ENCODE data around the gene CD200R1.

The CD200R1 gene, protein sequence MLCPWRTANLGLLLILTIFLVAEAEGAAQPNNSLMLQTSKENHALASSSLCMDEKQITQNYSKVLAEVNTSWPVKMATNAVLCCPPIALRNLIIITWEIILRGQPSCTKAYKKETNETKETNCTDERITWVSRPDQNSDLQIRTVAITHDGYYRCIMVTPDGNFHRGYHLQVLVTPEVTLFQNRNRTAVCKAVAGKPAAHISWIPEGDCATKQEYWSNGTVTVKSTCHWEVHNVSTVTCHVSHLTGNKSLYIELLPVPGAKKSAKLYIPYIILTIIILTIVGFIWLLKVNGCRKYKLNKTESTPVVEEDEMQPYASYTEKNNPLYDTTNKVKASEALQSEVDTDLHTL

DNA sequence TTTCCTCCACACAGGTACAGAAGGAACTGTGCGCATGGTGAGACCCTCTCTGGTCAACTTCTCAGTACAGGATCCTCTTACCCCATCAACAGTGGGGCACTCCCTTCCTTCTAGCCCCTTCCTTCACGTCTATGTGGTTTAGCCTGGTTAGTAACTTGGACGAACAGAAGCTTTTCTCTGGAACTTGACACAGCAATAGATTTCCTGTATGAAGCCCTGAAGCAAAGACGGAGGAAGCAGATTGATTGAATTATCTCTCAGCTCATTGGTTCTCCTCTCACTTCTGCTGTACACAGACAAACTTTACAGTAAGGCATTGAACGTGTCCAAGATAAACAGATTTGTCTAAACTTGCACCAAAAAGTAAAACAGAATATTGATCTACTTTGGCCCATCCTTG lies at the start of gene CD200R1:
CD200R1 (minus strand) TSS at position 210 of the 400 bp plus-strand sequence. CDS start 246 bp downstream, outside the sequence.
- peak; percentile 36 for DNase-seq (ENCODE audit: low spot score)

DNA sequence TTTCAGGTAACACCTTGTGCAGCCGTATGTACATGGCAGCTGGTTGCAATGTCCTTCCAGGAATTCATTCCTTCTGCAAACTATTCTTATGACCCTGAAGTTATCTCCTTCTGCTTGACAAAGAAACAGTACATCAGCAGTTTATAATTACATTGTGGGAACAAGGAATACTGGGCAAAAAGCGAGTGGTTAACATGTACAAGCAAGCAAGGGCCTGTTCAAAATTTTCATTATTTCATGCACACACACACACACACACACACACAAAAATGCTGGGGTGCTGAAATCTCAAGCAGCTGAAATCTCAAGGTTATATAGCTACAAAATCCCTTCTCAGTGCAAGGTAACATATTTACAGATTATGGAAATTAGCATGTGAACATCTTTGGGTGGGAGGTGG lies 46.6 kb upstream of the CD200R1 start:
- no peak for DNase-seq (ENCODE audit: low spot score)

DNA sequence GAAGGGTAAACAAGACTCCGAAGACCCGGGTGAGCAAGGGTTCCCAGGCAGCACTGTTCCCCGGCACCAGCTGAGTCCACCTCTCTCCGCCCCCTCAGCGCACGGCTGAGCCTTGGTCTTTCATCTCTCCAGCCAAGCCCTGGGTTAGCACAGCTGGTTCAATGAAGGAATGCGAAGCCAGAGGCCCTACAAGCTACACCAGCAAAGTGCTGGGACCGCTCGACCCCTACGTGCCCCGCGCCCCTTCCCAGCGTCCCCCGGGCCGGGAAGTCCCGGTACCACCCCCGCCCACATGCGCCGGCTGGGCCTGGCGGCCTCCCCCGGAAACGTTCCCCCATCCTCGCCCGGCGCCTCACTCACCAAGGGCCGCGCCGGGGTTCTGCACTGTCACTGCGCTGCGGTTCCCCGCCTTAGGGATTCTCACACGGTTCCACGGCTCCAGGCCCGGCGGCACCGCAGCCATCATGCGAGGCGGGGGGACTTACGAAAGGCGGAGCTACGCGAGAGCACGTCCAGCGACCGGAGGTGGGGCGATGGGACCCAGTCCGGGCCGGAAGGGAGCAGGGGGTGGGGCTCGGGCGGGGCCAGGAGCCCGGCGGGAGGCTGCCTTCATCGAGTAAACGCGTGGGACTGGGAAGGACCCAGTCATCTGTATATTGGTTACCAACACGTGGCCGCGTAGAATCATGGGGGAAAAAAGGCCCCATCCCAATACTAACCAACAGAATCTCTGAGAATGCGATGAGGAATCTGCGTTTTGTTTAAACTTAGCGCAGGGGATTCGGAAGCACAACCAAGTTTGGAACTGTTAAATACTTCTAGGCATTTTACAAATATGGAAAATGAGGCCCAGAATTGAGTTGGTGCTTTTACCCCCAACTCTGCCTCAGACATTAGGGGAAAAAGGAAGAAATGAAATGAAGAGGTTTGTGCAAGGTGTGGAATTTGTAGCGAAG lies 44.6 kb upstream of the CD200R1 start:
- DNase-seq (ENCODE audit: low spot score): peak; percentile 85

DNA sequence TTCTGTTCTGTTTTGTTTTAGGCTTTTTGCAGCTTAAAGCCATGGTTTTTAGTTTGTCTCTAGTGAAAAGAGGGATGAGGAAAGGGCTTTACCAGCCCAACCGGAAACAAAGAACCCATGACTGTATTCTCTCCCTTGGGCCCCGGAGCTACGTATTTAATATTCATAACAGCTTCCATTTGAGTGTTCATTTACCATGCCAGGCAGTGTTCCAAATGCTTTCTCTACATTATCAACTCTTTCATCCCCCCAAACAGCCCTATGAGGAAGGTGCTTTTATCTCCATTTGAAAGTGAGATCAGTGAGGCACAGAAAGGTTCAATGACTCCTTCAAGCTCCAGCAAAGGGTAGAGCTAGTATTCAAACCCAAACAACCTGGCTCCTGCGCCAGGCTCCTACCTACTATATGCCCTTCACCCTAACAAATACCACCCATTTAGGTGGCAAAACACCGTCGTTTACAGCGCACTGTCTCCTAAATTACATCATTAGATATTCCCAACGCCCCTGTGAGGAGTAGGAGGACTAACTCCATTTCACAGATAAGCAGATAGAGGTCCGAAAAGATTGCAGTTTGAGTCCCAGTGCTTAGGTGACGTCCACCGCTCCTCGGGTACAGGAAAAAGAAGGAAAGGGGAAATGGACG lies 43.8 kb upstream of the CD200R1 start:
- no peak for DNase-seq (ENCODE audit: low spot score)

DNA sequence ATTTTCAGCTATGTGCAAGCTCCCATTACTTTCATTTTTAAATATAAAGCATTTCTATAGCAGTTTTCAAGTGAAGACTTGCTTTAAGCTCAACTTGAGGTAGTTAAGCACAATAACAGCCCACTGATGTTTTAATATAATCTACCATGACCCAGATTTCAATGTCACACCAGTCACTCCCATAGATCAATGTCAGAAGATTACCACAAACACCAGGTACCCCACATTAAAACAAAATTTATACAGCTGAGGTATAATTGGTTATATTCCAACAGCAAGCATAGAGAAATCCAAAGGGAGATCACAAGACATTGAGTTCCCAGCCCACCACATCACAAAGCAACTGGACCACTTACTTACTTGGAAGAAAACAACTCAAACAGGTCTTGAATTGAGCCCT lies 38.7 kb upstream of the CD200R1 start:
- DNase-seq (ENCODE audit: low spot score): no peak

DNA sequence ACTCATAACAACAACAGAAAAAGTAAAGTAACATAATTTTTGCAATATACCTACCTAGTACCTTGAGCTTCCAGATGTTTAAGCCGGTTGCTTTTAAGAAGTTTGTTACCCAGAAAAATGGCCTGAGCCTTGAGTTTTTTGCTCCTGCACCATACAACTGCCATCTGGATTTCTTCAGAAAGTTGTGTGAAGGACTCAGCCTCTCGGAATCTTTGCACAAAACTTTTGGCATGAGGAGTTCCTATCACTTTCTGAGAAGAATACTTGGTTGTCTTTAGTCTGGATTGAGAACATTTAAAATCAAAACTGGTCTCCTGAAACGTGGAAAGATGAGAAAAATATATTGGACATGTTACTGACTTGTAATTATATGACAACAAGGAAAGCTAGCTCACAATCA lies 33.2 kb upstream of the CD200R1 start:
- DNase-seq (ENCODE audit: low spot score): no peak

DNA sequence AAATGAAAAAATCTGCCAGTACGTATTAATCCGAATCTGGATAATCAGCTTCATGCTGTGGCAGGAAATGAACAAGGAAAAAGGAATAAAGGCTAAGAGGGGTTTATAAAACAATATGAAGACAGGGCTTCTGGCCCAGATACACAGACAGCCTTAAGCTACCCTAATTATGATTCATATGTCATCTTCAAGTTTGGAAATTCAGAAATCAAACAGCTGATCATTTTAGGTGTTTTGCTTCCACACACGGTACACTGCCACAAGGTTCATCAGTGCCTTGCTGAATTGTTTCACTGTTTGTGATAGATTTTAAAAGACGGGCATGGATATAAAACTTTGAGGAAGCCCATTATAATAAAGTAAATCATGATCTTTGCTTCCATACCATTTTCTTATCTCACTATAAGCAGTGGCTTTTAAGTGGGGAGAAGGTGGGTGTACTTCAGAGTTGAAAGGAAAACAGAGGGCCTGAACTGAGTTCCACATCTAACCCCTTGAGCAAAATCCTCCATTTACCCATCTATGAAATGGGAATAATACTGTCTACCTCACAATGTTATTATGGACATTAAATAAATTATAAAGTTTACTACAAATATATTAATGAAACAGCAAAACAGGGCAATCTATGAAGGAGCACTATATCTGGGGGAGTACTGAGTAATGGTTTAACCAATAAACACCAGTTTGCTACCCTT lies 31.6 kb upstream of the CD200R1 start:
- no peak for DNase-seq (ENCODE audit: low spot score)

DNA sequence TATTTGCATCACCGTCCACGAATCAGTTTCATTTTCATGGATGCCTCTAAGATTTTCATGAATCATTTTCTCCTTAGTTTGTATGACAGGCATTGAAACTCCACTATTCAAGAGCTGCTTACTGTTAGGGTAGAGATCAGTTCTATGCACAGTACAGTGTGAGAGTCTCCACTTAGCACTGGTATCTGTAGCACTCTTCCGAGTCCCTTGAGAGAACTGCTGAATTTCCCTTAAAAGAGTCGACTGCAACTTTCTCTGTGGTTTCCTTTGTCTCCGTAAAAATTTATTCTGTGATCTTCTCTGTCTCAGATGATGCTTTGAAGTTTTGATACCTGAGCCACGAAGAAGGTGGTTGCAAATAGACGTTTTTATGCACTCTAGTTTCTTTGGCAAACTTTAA lies 30.7 kb upstream of the CD200R1 start:
- DNase-seq (ENCODE audit: low spot score): peak; percentile 68

DNA sequence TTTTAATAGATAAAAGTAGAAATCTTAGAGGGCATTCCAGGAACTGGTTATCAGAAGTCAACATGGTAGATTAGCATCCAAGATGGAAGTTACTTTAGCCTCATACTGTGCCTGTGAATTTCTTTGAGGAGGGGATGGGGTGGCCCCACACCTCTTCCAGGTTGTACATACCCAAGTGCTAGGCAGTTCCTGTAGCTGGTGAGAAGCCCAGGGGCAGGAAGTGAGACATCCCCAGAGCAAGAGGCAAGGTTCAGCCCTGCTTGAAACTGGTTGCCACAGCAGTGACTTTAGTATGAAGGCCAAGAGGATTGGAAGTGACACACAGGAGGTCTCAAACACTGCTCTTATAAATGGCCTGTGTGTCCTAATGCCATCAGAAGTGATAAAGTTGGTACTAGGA lies 27.8 kb upstream of the CD200R1 start:
- peak; percentile 64 for DNase-seq (ENCODE audit: low spot score)

DNA sequence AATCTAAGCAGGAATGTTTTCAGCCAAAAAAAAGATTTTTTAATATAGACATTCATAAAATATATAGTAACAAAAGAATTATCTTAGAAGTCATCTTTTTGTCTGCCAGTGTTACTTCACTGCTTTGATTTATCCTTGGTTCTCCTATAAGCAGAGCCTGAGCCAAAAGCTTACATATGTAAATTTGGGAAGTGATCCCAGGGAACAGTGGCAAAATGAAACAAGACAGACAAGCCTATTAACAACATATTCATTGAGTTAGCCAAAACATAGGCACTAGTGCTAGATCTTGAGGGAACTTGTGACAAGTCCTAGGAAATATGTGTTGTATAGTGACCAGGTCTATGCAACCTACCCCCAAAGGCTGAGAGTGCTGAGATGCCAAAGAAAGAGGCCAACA lies 27.1 kb upstream of the CD200R1 start:
- DNase-seq (ENCODE audit: low spot score): no peak

DNA sequence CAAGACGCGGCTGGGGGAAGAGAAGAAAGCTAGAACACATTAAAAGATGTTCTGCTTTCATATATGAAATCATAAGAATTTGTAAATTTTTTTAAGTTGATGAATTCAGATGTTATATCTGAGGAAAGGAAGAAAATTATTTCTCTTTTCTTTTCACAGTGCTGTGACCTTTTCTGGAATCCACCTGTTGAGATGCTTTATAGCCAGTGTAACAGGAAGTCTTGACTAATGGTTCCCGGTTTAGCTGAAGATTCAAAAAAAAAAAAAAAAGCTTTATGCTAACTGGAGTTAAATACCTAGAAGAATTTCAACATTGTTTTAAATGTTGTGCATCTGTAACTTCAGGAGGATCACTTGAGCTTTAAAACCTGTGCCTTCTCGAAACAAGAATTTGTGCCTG lies 25.8 kb upstream of the CD200R1 start:
- no peak for DNase-seq (ENCODE audit: low spot score)

DNA sequence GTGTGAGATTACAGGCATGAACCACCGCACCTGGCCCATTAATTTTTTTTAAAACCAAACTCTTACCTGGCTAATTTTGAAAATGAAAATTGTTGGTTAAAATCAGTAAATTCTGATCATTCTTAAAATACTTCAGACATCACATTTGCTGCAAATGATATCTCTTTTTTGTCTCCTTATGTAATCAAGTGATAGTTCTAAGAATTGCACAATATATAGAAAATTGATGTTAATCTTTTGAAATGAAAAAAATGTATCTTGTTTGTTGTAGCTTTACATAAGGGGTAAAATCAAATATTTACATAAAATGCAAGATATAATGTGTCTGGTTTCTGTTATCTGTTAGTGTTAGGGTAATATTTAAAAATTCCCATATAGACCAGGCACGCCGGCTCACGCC lies 20.9 kb upstream of the CD200R1 start:
- no peak for DNase-seq (ENCODE audit: low spot score)

DNA sequence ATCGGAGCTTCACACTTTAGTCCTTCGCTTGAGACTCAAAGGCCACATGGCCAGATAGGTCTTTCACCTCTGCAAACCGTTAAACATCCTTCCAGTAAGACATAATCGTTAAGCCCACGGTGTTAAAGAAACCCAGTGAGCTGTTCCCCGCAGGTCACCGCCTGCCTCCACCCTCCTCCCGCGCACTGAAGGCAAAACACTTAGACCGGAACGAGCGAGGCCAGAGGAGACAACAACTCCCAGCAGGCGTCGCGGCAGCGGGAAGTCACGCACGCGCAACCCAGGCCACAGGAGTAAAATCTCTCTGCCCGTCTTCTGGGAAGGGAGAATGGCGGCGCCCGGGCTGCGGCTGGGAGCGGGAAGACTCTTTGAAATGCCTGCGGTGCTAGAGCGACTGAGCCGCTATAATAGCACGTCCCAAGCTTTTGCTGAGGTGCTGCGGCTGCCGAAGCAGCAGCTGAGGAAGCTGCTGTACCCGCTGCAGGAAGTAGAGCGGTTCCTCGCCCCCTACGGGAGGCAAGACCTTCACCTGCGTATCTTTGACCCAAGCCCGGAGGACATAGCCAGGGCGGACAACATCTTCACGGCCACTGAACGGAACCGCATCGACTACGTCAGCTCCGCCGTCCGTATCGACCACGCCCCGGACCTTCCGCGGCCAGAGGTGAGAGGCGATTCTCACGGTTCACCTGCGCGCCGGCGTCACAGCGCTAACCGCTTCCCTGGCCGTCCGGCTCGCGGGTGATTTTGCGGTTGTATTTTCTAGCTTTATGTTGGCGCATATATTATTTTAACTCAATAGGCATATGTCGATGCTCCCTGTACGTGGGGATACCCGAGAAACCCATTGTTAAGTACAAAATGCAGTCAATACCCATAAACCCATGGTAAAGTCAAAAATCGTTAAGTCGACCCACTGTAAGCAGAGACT lies 16.0 kb upstream of the CD200R1 start, which contains the start of gene GTPBP8:
GTPBP8 (plus strand) TSS at position 313 of the 931 bp plus-strand sequence; CDS start at position 329, 16 bp downstream.
- DNase-seq (ENCODE audit: low spot score): peak; percentile 85

DNA sequence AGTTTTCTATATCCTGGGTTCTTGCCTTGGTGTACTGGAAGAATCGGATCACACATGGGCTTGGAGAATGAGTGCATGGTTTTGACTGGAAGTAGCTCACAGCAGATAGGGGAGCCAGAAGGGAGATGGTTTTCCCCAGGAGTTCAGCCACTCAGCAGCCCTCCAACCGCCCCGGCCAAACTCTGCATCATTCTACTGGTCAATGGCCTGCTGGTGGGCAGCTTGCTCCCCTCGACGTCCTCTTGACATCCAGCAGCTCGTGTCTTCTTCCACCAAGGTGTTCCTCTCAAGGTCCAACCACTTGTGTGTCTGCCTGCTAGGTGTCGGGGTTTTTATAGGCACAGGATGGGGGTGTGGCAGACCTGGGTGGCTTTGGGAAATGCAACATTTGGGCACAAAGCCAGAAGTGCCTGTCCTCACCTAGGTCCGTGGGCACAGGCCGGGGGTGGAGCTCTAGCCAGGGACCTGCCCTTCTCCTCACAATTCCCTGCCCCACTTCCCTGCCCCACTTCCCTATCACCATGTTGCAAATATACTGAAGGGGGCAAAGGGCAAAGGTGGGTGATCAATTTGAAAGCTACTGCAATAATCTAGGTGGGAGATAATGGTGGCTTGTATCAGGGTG lies 12.9 kb upstream of the CD200R1 start:
- DNase-seq (ENCODE audit: low spot score): no peak

DNA sequence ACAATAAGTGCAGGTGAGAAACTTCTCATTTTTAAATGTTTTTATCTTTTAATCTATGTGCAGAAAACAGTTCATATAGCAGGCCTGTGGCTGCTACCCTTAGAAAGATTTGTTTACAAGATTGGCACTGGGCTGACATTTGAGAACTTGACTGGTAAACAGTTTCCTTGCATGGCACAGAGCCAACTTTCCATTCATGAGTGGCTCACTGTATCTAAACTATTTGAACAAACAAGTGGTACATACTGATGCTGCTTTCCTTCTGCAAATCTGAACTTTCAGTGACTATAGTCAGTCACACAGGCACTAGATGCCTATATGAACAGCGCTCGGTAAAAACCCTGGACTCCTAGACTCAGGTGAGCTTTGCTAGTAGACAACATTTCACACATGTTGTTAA lies 9.6 kb upstream of the CD200R1 start:
- peak; percentile 64 for DNase-seq (ENCODE audit: low spot score)

DNA sequence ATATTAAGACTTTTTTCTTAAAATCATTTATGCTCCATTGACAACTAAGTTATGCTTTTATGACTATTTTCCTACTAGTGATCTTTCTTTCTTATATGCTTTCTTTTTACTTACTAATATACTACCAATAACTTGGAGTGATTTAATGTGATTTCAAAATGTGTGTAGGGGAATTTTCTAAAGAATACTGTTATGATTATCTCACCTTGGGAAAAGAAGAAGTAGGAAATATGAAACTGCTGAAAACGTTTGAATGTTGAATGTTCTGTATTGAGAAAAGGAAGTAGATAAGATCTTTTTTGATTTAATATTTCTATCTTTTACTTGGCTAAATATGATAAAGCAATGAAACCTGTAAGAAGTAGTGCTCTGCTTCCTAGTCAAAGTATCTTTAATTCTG lies 7.8 kb upstream of the CD200R1 start:
- DNase-seq (ENCODE audit: low spot score): no peak

DNA sequence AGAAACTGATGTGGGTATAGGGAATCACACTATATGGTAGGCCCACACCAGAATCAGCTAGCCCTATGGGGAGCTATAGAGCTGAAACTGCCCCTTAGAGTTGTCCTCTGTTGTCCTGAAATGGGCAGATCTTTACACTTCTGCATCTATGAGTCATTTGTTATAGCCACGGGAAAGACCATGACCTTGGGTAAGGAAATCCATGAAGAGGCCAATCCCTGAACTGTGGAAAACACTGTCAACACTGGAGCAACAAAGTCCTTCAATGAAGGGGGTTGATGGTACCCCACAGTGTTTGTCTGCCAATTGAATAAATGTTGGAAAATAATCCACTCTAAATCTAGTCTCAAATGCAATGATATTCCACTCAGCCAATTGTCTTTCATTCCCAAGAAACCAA lies 5.2 kb upstream of the CD200R1 start:
- DNase-seq (ENCODE audit: low spot score): no peak

DNA sequence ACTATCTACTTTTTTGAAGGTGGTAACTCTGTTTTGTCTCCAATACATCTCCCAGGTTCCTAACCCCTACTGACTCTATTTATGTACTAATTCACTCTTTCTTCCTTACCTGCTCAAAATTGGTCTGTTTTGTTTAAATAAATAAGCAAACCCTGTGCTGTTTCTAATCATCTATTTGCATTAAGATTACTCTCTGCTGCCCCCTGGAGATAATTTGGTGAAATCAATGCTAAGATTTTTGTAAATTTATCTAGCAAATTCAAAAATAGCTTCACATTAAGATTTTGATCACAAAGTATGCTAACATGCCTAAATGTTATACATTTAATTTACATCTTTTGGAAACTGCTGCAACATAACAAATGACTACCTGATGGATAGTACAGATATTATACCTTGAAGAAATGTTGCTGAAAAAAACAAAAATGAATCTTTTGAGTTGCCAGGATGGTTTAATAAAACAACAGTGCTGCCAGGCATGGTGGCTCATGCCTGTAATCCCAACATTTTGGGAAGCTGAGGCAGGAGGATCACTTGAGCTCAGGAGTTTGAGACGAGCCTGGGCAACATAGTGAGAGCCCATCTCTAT lies 4.4 kb upstream of the CD200R1 start:
- DNase-seq (ENCODE audit: low spot score): peak; percentile 56

DNA sequence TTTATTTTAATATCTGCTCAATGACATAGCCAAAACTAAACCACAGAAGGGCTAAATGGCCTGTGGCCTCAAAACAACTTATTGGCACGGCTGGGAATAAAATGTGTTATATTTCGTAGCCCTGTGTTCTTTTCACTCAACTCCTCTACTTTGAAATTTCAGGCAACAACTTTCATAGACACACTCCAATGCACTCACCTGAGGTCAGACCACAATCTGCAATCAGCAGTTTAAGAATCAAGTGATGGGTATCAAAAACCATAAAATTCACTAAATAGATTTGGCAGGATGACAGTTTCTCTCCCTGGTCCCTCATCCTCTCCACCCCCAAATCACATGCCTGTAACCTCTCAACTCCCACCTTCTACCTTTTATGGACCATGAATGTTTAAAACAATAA lies 2.0 kb upstream of the CD200R1 start:
- DNase-seq (ENCODE audit: low spot score): no peak

DNA sequence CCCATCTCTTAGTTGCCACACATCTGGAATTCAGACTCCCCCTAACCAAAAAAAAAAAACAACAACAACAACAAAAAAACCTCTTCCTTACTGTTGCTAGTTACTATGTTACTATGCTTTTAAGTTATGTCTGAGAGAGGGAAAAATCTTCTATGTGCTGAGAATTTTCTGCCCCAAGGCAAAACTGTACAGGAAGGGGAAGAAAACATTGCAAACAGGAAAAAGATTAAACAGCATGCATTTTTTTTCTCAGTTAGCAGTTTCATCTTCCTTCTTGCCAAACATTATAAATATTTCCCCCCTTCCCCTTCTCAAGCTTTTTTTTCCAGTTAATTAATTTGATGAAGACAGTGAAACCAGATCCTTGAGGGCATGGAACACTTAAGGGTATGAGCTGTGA lies 1.1 kb upstream of the CD200R1 start:
- DNase-seq (ENCODE audit: low spot score): no peak

Data from CD4-positive, alpha-beta T cell treated with Interleukin-6 at 100 ng/mL for 8 hours (primary cell).